Adipocyte (in vitro differentiated cells): ENCODE results near the gene RAB20.
"Not testable (repeated sequence)": the region's sequence is repeated elsewhere in the genome, so short reads cannot be mapped to it uniquely, and the experiment has no call there.

Experiments
- DNase-seq: peaks from one replicate; pipeline ENCODE4 v3.0.0-alpha.2; 2015; ENCODE audit warnings: low read depth
- H3K27me3 ChIP-seq: replicated peaks from 2 replicates; pipeline ENCODE4 v1.7.0; 2013; ENCODE audit warnings: mild to moderate bottlenecking, low read length, moderate library complexity; ENCODE audit not compliant: control insufficient read depth, insufficient read depth
- H3K36me3 ChIP-seq: 2 replicates; pipeline ENCODE4 v1.7.0; 2013; ENCODE audit warnings: low read length, mild to moderate bottlenecking, moderate library complexity; ENCODE audit not compliant: control insufficient read depth, insufficient read depth, severe bottlenecking
- H3K4me1 ChIP-seq: 2 replicates; pipeline ENCODE4 v1.7.0; 2013; ENCODE audit warnings: mild to moderate bottlenecking, low read length, moderate library complexity; ENCODE audit not compliant: control insufficient read depth, insufficient read depth
- H3K4me3 ChIP-seq: 2 replicates; pipeline ENCODE4 v1.7.0; 2013; ENCODE audit warnings: mild to moderate bottlenecking, low read length, moderate library complexity
- H3K9ac ChIP-seq: 2 replicates; pipeline ENCODE4 v1.7.0; 2013; ENCODE audit warnings: mild to moderate bottlenecking, low read length, moderate library complexity
- H3K9me3 ChIP-seq: 2 replicates; pipeline ENCODE4 v1.7.0; 2013; ENCODE audit warnings: mild to moderate bottlenecking, low read length, moderate library complexity; ENCODE audit not compliant: control insufficient read depth

The RAB20 gene

DNA sequence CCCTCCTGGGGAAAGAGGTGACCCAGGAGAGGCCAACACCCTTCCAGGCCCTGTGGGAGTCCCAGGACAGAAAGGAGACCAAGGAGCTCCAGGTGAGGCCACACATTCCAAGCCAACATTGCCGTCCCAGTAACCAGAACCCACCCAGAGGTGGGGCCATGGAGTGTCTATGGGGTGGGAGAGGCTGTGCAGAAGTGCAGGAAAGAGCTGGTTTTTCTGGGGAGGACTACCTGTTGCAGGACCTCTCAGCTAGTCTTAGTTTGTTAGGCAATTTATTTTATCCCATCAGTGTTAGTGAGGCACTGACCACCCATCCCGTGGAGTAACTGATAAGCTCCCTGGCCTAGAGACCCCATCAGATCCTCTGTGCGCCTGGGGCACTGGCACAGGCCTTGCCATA lies 66.1 kb downstream of the RAB20 start:
- peaks cover 98% of the 10 kb centered on the region for H3K36me3 ChIP-seq

DNA sequence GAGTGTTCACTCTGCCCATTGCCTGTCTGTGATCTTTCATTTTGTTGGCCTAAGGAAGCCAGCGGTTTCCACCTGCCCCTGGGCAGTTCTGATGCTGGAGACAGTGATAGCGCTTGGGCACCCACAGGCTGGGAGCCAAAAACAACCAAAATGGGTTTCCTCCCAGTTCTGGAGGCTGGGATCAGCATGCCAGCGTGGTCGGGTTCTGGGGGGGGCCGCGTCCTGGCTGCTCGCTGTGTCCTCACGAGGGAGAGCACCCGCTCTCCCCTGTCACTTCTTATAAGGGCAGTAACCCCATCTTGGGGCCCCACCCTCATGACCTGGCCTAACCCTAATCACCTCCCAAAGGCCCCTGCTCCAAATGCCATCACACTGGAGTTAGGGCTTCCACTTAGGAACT lies 67.9 kb downstream of the RAB20 start:
- no peaks in the 10 kb centered on the region for H3K4me1 ChIP-seq
- H3K9me3 ChIP-seq, result no peaks in the 10 kb centered on the region
- peaks cover 98% of the 10 kb centered on the region for H3K36me3 ChIP-seq
- H3K4me3 ChIP-seq, result no peak overlapping the region
- no peak overlapping the region for H3K9ac ChIP-seq
- no peaks in the 10 kb centered on the region for H3K27me3 ChIP-seq
- DNase-seq, result no peak

More for the DNA sequence above, 66.1 kb downstream of the RAB20 start:
- H3K9me3 ChIP-seq, result no peaks in the 10 kb centered on the region
- DNase-seq, result no peak
- H3K27me3 ChIP-seq, result no peaks in the 10 kb centered on the region
- H3K9ac ChIP-seq, result no peak overlapping the region
- H3K4me3 ChIP-seq, result no peak overlapping the region
- H3K4me1 ChIP-seq, result peaks cover 10% of the 10 kb centered on the region

DNA sequence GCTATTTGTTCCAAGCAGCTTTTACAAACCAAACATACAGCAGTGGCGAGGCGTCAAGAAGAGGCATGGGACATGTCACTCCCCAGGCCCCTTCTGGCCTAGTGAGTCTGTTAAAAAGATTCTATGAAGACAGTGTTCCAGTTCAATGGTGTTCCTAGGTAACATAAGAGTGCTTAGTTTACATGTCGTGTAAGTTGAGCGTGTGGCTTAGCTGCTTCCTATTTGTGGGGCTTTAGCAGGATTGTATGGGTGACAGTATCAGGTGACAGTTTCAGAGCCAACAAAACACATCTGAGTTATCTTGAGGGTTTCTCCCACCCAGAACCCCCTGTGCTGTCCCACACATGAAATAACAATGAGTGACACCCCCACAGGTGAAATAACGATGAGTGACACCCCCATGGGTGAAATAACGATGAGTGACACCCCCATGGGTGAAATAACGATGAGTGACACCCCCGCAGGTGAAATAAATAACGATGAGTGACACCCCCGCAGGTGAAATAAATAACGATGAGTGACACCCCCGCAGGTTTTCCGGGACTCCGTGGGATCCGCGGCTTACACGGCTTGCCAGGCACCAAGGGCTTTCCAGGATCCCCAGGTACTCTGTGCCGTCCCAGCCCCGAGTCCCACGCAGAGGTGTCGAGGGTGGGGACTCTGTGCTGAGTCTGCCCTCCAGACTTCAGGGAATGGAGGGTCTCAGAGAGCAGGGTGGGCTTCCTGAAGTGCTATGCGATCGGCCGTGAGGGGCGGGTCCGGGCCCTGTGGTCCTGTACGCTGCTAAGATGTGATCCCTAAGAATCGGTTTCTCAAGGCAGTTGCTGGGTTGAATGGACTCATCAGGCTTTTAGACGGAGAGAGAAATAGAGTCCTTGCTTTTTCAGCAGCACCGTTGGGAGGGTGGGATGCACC lies 68.6 kb downstream of the RAB20 start:
- H3K36me3 ChIP-seq, result peaks cover 97% of the 10 kb centered on the region
- H3K9me3 ChIP-seq, result no peaks in the 10 kb centered on the region
- H3K27me3 ChIP-seq, result no peaks in the 10 kb centered on the region
- H3K4me1 ChIP-seq, result no peaks in the 10 kb centered on the region
- no peak overlapping the region for H3K4me3 ChIP-seq
- H3K9ac ChIP-seq, result no peak overlapping the region
- no peak for DNase-seq

DNA sequence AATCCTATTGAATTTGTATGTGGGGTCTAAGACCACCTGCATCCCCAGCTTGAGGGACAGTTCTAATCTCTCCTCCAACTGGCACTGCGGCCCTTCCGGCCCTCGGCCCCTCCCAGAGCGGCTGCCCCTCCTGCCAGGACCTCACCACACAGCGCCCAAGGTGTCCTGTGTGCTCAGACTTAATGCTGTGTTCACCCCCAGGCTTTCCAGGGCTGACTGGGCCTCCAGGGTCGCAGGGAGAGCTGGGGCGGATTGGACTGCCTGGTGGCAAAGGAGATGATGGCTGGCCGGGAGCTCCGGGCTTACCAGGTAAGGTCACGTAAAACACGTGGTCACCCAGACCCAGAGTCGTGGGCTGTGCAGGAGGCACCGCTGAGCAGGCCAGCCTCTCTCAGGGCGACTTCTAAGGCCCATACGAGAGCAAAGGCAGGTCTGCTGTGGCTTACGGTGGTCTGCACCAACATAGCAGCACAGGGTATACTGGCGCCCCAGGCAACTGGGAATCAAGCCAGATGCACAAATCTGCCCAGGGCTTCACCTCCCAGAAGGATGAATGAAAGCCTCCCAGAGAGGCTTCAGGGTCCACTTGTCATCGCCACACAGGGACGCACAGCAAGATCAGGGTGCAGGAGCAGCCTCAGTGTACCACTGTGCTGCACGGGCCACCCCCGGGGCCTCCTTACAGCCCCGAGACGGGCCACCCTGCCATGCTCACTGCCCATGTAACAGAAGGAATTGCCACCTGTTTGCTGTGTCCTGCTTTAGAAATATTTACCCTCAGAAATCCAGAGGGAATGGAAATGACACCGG lies 69.4 kb downstream of the RAB20 start:
- no peaks in the 10 kb centered on the region for H3K27me3 ChIP-seq
- no peaks in the 10 kb centered on the region for H3K9me3 ChIP-seq
- H3K9ac ChIP-seq, result no peak overlapping the region
- H3K4me3 ChIP-seq, result no peak overlapping the region
- peaks cover 98% of the 10 kb centered on the region for H3K36me3 ChIP-seq
- DNase-seq, result no peak
- no peaks in the 10 kb centered on the region for H3K4me1 ChIP-seq

DNA sequence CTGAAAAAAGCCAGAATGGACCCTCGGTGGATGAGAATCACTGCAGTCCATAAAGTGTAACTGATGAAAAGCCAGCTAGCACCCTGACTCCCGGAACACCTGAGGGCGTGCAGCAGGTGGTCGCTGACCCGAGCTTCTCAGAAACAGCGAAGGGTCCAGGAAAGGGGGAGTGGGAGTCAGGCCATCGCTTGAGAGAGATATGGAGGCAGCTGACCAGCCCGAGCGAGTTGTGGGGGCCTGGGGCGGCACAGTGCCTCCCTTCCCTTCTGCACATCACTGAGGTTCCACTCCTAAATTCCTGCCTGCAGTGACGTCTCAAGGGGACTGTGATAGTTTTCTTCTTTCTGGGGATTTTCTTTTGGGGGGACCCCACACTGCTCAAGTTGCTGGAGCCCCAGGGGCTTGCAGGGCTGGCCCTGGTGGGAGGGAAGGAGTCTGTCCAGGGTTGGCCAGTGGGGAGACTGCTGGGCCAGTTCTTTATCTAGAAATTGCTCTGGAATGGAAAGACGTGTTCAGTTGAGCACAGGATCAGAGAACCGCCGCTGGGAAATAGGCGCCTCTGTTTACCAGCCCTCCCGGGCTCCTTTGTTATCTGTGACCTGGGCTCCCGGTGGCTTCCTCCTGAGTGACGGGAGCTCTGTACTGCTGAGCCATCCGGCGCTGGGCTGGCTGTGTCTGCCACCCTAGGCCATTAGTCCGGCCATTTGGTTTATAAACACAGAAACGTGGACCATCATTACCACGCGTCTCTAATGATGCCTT lies 71.3 kb downstream of the RAB20 start:
- Histone ChIP-seq H3K4me3 (no peak overlapping the region), H3K9ac (no peak overlapping the region), H3K36me3 (peaks cover 93% of the 10 kb centered on the region), H3K4me1 (no peaks in the 10 kb centered on the region), H3K9me3 (no peaks in the 10 kb centered on the region), H3K27me3 (no peaks in the 10 kb centered on the region)
- no peak for DNase-seq

DNA sequence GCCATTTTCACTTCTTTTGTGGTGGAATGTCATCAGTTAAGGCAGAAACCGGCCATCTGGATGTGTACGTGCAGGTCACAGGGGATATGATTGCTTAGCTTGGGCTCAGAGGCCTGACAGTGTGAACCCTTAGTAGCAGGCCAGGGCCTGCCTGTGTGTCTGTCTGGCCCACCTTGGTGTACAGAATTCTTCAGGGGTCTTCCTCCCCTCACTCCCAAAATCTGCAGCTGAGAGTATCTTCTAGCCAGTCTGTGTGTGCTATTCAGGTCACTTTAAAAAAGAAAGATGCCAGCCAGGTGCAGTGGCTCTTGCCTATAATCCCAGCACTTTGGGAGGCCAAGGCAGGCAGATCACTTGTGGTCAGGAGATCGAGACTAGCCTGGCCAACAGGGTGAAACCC lies 74.6 kb downstream of the RAB20 start:
- H3K4me3 ChIP-seq, H3K4me1 ChIP-seq, DNase-seq, H3K27me3 ChIP-seq, H3K9ac ChIP-seq, H3K9me3 ChIP-seq: not testable (repeated sequence)
- peaks cover 92% of the 10 kb centered on the region for H3K36me3 ChIP-seq

DNA sequence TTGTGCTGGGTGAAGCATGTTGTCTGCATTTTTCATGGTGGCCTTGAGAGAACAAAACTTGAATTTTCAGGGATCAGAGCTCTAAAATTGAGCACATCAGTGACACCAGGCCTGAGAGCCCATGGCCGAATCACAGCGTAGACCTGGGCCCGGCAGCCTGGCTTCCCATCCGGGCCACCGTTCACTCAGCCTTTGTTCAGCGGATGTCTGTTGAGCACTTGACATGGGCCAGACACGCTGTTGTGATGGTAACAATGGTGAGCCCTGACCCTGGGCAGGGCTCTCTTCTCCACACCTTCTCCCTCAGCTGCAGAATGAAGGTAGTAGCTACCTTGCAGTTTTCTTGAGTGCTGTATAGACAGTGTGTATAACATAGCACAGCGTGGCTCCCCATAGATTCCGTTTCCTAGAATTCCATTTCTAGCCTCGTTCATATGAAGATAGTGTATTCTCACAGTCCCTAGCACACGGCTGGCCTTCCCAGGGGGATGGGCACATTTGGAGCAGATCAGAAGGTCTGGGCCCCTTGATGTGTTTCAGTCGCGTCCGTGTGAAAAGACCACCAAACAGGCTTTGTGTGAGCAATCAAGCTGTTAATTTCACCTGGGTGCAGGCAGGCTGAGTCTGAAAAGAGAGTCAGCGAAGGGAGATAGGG lies 75.3 kb downstream of the RAB20 start:
- Histone ChIP-seq H3K27me3 (no peaks in the 10 kb centered on the region), H3K4me1 (no peaks in the 10 kb centered on the region), H3K36me3 (peaks cover 92% of the 10 kb centered on the region), H3K4me3 (no peak overlapping the region), H3K9me3 (no peaks in the 10 kb centered on the region), H3K9ac (no peak overlapping the region)
- DNase-seq, result no peak

DNA sequence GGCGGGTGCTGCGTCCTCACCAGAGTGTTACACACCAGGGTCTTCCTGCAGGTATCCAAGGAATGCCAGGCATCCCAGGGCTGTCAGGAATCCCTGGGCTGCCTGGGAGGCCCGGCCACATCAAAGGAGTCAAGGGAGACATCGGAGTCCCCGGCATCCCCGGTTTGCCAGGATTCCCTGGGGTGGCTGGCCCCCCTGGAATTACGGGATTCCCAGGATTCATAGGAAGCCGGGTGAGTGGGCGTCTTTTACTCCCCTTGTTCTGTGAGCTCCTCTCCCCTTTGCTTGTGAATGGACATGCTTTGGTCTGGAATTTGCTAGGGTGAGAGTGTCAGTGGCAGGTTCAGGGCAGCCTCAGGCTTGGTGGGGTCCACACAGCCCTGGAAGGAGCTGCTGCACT lies 75.9 kb downstream of the RAB20 start:
- no peak for DNase-seq
- peaks cover 88% of the 10 kb centered on the region for H3K36me3 ChIP-seq
- H3K27me3 ChIP-seq, result no peaks in the 10 kb centered on the region
- H3K9ac ChIP-seq, result no peak overlapping the region
- H3K9me3 ChIP-seq, result no peaks in the 10 kb centered on the region
- H3K4me3 ChIP-seq, result no peak overlapping the region
- no peaks in the 10 kb centered on the region for H3K4me1 ChIP-seq

DNA sequence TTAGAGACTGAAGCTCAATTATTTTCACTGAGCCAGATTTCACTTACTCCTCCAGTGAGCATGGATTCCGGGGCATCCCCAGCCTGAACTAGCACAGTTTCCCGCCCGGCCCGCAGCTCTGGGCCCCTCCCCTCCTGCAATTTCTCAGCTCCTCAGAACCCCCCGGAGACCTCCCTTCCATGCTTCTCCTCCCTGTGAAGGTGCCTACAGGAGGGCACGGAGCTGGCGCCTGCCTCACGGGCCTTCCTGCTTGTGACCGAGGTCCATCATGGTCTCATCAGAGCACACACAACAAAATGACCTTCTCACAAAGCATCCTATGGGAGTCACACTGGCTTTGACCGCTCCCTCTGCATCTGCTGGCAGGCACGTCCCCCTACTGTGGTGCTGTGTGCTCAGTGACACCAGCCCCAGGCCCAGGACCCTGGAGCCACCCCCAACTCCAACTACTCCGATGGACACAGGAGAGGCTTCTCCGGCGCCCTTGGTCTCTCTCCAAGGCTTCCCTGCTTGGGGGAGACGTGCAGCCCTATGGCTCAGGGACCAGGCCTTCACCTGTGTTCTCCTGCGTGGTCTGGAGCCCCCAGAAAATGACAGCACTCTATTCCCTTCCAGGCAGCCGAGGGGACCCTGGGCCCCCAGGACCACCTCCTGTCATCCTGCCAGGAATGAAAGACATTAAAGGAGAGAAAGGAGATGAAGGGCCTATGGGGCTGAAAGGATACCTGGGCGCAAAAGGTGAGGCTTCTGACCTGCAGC lies 77.1 kb downstream of the RAB20 start:
- H3K4me3 ChIP-seq, result no peak overlapping the region
- peaks cover 88% of the 10 kb centered on the region for H3K36me3 ChIP-seq
- H3K27me3 ChIP-seq, result no peaks in the 10 kb centered on the region
- no peak overlapping the region for H3K9ac ChIP-seq
- H3K4me1 ChIP-seq, result no peaks in the 10 kb centered on the region
- DNase-seq, result no peak
- H3K9me3 ChIP-seq, result no peaks in the 10 kb centered on the region

DNA sequence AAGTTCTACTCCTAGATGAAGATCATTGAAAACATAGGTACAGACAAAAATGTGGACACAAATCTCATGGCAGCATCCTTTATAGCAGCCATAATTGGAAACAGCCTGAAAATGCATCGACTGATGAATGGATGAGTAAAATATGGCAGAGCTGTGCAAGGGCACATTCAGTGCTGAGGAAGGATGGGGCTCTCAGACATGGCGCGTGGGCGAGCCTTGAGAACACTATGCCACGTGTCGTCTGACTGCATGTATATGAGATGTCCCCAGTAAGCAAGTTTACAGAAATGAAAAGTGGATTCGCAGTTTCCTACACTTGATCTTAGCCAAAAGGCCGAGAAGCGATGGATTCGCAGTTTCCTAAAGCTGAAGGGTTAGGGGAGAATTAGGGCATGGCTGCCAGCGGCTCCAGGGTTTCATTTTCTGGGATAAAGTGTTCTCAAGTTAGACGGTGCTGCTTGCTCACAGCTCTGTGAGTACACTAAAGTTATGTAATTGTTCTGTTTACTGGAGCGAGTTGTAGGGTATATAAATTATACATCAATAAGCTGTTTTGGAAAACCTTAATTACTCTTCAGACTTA lies 78.0 kb downstream of the RAB20 start:
- H3K9ac ChIP-seq, result no peak overlapping the region
- no peak for DNase-seq
- no peaks in the 10 kb centered on the region for H3K9me3 ChIP-seq
- H3K36me3 ChIP-seq, result peaks cover 88% of the 10 kb centered on the region
- H3K4me1 ChIP-seq, result no peaks in the 10 kb centered on the region
- H3K4me3 ChIP-seq, result no peak overlapping the region
- no peaks in the 10 kb centered on the region for H3K27me3 ChIP-seq
